GM15510 (cell line): ENCODE results near the gene TAAR8.

ENCODE experiments used
- POLR2A ChIP-seq: IDR thresholded peaks from 3 replicates; pipeline ENCODE4 v1.6.1; 2011; ENCODE audit warnings: borderline replicate concordance; ENCODE audit not compliant: insufficient read length; ENCODE audit errors: extremely low read depth

The TAAR8 gene

DNA sequence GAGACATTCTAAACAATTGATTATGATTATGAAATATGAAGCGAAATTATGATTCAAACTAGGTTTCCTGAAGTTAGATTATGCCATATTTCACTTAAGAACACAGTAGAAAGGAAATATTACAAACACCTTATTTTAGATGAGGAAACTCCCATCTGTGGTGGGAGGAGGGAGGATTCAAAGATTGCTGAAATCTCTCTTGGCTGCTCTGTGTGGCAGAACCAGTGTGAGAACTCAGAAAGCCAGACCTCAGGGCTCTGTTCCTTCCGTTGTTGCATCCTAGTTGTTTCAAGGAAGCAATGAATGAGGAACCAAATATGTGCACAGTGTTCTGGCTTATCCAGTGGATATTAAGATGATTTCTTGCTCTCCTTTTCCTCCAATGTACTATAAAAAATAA lies 35.0 kb downstream of the TAAR8 start:
- no peak for TF ChIP-seq POLR2A

DNA sequence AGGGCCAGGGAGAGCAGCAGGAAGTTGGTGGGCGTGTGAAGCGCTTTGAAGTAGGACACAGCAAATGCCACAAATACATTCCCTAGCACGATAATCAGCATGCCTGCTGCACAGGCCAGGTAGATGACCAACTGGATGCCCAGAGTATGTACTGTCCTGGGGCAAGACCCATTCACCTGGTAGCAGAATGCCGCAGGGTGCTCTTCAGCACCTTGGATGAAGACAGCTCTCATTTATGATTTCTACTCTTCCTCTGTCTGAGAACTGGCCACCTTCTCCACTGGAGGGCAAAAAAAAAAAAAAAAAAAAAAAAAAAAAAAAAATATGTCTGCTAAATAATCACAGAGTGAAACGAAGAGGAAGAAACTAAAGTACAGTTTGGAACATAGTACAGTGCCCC lies 37.0 kb downstream of the TAAR8 start, which contains the start of gene TAAR5:
TSS of gene TAAR5 (minus strand) at position 288 of the 400 bp plus-strand sequence. CDS start at position 233, 55 bp downstream.
- TF ChIP-seq POLR2A, result no peak

DNA sequence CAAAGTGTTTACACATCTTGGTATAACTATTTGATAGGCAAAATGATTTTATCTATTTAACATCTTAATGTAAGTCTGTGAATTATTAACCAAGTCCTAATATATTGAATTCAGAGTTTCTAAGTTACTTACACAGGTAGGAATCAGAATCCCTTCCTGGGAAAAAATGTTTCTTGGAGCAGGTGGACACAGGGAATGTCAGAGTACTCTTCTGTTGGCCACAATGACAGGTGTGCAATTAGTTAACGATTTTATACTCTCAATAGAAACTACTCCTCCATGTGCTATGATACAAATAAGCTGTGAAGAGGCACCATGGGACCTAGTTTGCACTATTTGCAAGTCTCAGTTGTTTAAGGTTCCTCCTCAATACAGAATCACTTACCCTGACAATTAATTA lies 37.9 kb downstream of the TAAR8 start:
- no peak for TF ChIP-seq POLR2A

DNA sequence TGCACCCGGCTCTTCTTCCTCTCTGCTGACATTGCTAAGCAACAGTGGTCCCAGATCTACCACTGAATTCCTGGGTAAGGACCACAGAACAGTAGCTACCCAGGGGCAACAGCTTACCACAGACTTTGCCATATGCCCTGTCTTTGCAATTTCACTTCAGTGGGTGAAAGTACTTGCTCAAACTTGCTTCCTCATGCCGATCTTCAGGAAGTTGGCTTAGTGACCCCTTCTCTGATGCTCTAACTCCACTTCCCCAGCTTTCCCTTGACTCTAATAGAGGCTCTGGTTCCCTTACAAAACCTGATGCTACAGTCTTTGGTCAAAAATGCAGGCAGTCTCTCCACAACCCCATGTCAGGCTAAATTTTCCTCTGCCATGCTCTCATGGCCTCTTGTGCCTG lies 40.4 kb downstream of the TAAR8 start:
- TF ChIP-seq POLR2A, result no peak

DNA sequence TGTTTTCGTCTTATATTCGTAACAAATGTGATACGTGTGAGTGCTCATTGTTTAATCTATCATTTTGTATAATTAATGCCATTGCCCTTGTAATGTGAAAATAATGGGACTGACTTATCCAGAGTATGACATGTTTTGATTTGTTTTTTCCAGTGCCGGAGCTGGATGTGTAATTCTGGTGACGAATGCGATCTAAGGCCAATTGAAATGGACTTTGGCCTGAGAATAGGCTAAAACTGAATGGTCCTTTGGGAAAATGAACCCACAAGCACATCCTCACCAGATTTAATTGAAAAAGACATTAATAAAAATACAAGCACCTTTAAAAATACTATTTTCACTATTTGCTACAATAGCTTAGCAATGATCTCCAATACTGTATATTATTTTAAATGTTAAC lies 43.7 kb downstream of the TAAR8 start:
- no peak for TF ChIP-seq POLR2A

GRCh38 chr6:132598473-132598872 lies 46.0 kb downstream of the TAAR8 start:
- TF ChIP-seq POLR2A, result no peak
